Trophoblast cell (in vitro differentiated cells and primary cell): ENCODE results near the gene EFNA2.

Source experiments
- DNase-seq, 2 donors: peaks; one replicate each; pipeline ENCODE4 v3.0.0-alpha.2; 2016
- H2AFZ ChIP-seq: 2 replicates; pipeline ENCODE4 v1.6.1; 2013; ENCODE audit warnings: low read length, moderate library complexity, mild to moderate bottlenecking; ENCODE audit not compliant: insufficient read depth, poor library complexity
- H2AK5ac ChIP-seq: 2 replicates; pipeline ENCODE4 v1.6.1; 2013; ENCODE audit warnings: mild to moderate bottlenecking, low read length
- H2BK120ac ChIP-seq: 2 replicates; pipeline ENCODE4 v1.6.1; 2013; ENCODE audit warnings: low read length, mild to moderate bottlenecking, moderate library complexity; ENCODE audit not compliant: insufficient read depth, poor library complexity
- H2BK12ac ChIP-seq: 2 replicates; pipeline ENCODE4 v1.6.1; 2013; ENCODE audit warnings: mild to moderate bottlenecking, low read length, moderate library complexity
- H2BK5ac ChIP-seq: 2 replicates; pipeline ENCODE4 v1.6.1; 2013; ENCODE audit warnings: low read length, low read depth, moderate library complexity, mild to moderate bottlenecking; ENCODE audit not compliant: poor library complexity
- H3K14ac ChIP-seq: 2 replicates; pipeline ENCODE4 v1.6.1; 2013; ENCODE audit warnings: mild to moderate bottlenecking, low read length
- H3K18ac ChIP-seq: 2 replicates; pipeline ENCODE4 v1.6.1; 2013; ENCODE audit warnings: mild to moderate bottlenecking, low read length
- H3K23ac ChIP-seq: 2 replicates; pipeline ENCODE4 v1.6.1; 2013; ENCODE audit warnings: low read length
- H3K27ac ChIP-seq: 2 replicates; pipeline ENCODE4 v1.5.1; 2013; ENCODE audit warnings: low read depth, mild to moderate bottlenecking, inconsistent platforms, low read length, moderate library complexity
- H3K27me3 ChIP-seq: 2 replicates; pipeline ENCODE4 v1.6.1; 2013; ENCODE audit warnings: inconsistent platforms, mild to moderate bottlenecking, low read length, moderate library complexity; ENCODE audit not compliant: insufficient read depth
- H3K36me3 ChIP-seq, 2 experiments: 1 replicate in 1 of 2; 2 replicates in 1 of 2; pipeline ENCODE4 v1.6.1; 2013; ENCODE audit warnings: low read length in 2 of 2, mild to moderate bottlenecking in 2 of 2, moderate library complexity in 1 of 2; ENCODE audit not compliant: insufficient read depth in 2 of 2, control insufficient read depth in 1 of 2
- H3K4ac ChIP-seq: 2 replicates; pipeline ENCODE4 v1.6.1; 2013; ENCODE audit warnings: low read depth, mild to moderate bottlenecking, low read length, moderate library complexity
- H3K4me1 ChIP-seq, 2 experiments: 1 replicate in 1 of 2; 2 replicates in 1 of 2; pipeline ENCODE4 v1.6.1; 2013; ENCODE audit warnings: low read length in 2 of 2, mild to moderate bottlenecking in 2 of 2, moderate library complexity in 1 of 2; ENCODE audit not compliant: insufficient read depth in 2 of 2, control insufficient read depth in 1 of 2
- H3K4me2 ChIP-seq: 2 replicates; pipeline ENCODE4 v1.6.1; 2013; ENCODE audit warnings: inconsistent platforms, mild to moderate bottlenecking, low read length, moderate library complexity
- H3K4me3 ChIP-seq: 2 replicates; pipeline ENCODE4 v1.5.1; 2013; ENCODE audit warnings: mild to moderate bottlenecking, low read depth, low read length, inconsistent platforms
- H3K79me1 ChIP-seq: one replicate; pipeline ENCODE4 v1.6.1; 2013; ENCODE audit warnings: low read length
- H3K79me2 ChIP-seq: 2 replicates; pipeline ENCODE4 v1.6.1; 2013; ENCODE audit warnings: low read length, mild to moderate bottlenecking; ENCODE audit not compliant: control insufficient read depth, insufficient read depth, poor library complexity
- H3K9ac ChIP-seq: 2 replicates; pipeline ENCODE4 v1.6.1; 2013; ENCODE audit warnings: mild to moderate bottlenecking, low read length
- H3K9me3 ChIP-seq: 2 replicates; pipeline ENCODE4 v1.6.1; 2013; ENCODE audit warnings: low read depth, mild to moderate bottlenecking, control low read depth, inconsistent platforms, low read length; ENCODE audit not compliant: insufficient read depth
- H4K12ac ChIP-seq: 2 replicates; pipeline ENCODE4 v1.6.1; 2013; ENCODE audit warnings: low read depth, mild to moderate bottlenecking, low read length, moderate library complexity
- H4K8ac ChIP-seq: 2 replicates; pipeline ENCODE4 v1.6.1; 2013; ENCODE audit warnings: low read depth, mild to moderate bottlenecking, low read length, moderate library complexity
- H4K91ac ChIP-seq: one replicate; pipeline ENCODE4 v1.6.1; 2013; ENCODE audit warnings: low read depth, mild to moderate bottlenecking, low read length, moderate library complexity
- WGBS: extraction: QIAGEN DNeasy Blood & Tissue Kit; methylation state at CpG from one replicate; pipeline ENCODE4 v1.1.7; 2013; ENCODE audit warnings: missing lambda C conversion rate; ENCODE audit not compliant: insufficient read length, insufficient coverage; ENCODE audit errors: extremely low coverage; 5-methylcytosine and 5-hydroxymethylcytosine counted together

The EFNA2 gene

GRCh38 chr19:1289686-1290025, 4.0 kb downstream of the EFNA2 start:
- Histone ChIP-seq H3K4me1 (peaks cover 0 to 6% of the 10 kb centered on the region in 2 experiments), H3K79me1 (no peaks in the 10 kb centered on the region), H2AK5ac (no peak overlapping the region), H3K9me3 (no peaks in the 10 kb centered on the region), H2BK12ac (no peak overlapping the region), H3K79me2 (no peaks in the 10 kb centered on the region), H3K4ac (no peak overlapping the region), H2BK5ac (no peak overlapping the region), H3K23ac (no peak overlapping the region), H3K9ac (no peak overlapping the region), H3K4me2 (no peak overlapping the region), H2AFZ (no peak overlapping the region), H3K27me3 (peaks cover 7% of the 10 kb centered on the region), H3K27ac (no peak overlapping the region), H4K12ac (no peak overlapping the region), H3K18ac (no peak overlapping the region), H3K4me3 (no peak overlapping the region), H2BK120ac (no peak overlapping the region), H3K36me3 (no peaks in the 10 kb centered on the region), H4K91ac (no peak overlapping the region), H3K14ac (no peak overlapping the region), H4K8ac (no peak overlapping the region)
- no CpG with 5 or more reads among the region's 19 CpGs for WGBS
- DNase-seq = no peak

GRCh38 chr19:1290196-1290702, 4.6 kb downstream of the EFNA2 start:
- no peak overlapping the region for H3K9ac ChIP-seq
- H3K36me3 ChIP-seq = no peaks in the 10 kb centered on the region
- H3K27me3 ChIP-seq = peaks cover 7% of the 10 kb centered on the region
- H2BK12ac ChIP-seq = no peak overlapping the region
- no peak overlapping the region for H3K27ac ChIP-seq
- no peak for DNase-seq
- H2BK120ac ChIP-seq = no peak overlapping the region
- no peak overlapping the region for H4K8ac ChIP-seq
- no peak overlapping the region for H4K12ac ChIP-seq
- no peak overlapping the region for H2BK5ac ChIP-seq
- no CpG with 5 or more reads among the region's 24 CpGs for WGBS
- H3K18ac ChIP-seq = no peak overlapping the region
- peaks cover 0 to 6% of the 10 kb centered on the region in 2 experiments for H3K4me1 ChIP-seq
- H3K4ac ChIP-seq = no peak overlapping the region
- no peak overlapping the region for H2AK5ac ChIP-seq
- H3K23ac ChIP-seq = no peak overlapping the region
- no peak overlapping the region for H2AFZ ChIP-seq
- no peaks in the 10 kb centered on the region for H3K9me3 ChIP-seq
- no peak overlapping the region for H4K91ac ChIP-seq
- no peaks in the 10 kb centered on the region for H3K79me1 ChIP-seq
- H3K4me2 ChIP-seq = no peak overlapping the region
- no peak overlapping the region for H3K14ac ChIP-seq
- no peaks in the 10 kb centered on the region for H3K79me2 ChIP-seq
- H3K4me3 ChIP-seq = no peak overlapping the region

- no peak overlapping the region for H4K12ac ChIP-seq
- H2AFZ ChIP-seq = no peak overlapping the region
- H2AK5ac ChIP-seq = no peak overlapping the region
- no peaks in the 10 kb centered on the region for H3K36me3 ChIP-seq
- no peak overlapping the region for H4K91ac ChIP-seq
- H3K9ac ChIP-seq = no peak overlapping the region
- no peak overlapping the region for H3K14ac ChIP-seq
- H2BK120ac ChIP-seq = no peak overlapping the region
- H3K4me1 ChIP-seq = peaks cover 0 to 9% of the 10 kb centered on the region in 2 experiments
- no peak overlapping the region for H3K23ac ChIP-seq
- H3K18ac ChIP-seq = no peak overlapping the region
- no peak overlapping the region for H4K8ac ChIP-seq
- no peak overlapping the region for H3K4ac ChIP-seq
- H3K4me3 ChIP-seq = no peak overlapping the region
- peaks cover 5% of the 10 kb centered on the region for H3K27me3 ChIP-seq
- no peak for DNase-seq
- no peak overlapping the region for H3K4me2 ChIP-seq
- H3K9me3 ChIP-seq = no peaks in the 10 kb centered on the region
- H3K79me1 ChIP-seq = no peaks in the 10 kb centered on the region
- no peaks in the 10 kb centered on the region for H3K79me2 ChIP-seq
- H2BK12ac ChIP-seq = no peak overlapping the region
- H2BK5ac ChIP-seq = no peak overlapping the region
- no peak overlapping the region for H3K27ac ChIP-seq
- no CpG with 5 or more reads among the region's 40 CpGs for WGBS
Observed at GRCh38 chr19:1290703-1291651, 5.3 kb downstream of the EFNA2 start.

- Histone ChIP-seq H3K4me1 (peaks cover 0 to 3% of the 10 kb centered on the region in 2 experiments), H3K4ac (no peak overlapping the region), H3K27ac (no peak overlapping the region), H2AK5ac (no peak overlapping the region), H2BK12ac (no peak overlapping the region), H3K79me1 (no peaks in the 10 kb centered on the region), H3K4me3 (no peak overlapping the region), H3K14ac (no peak overlapping the region), H4K8ac (no peak overlapping the region), H2BK5ac (no peak overlapping the region), H2AFZ (no peak overlapping the region), H3K27me3 (no peaks in the 10 kb centered on the region), H3K9ac (no peak overlapping the region), H3K23ac (no peak overlapping the region), H4K91ac (no peak overlapping the region), H4K12ac (no peak overlapping the region), H3K79me2 (no peaks in the 10 kb centered on the region), H3K4me2 (no peak overlapping the region), H3K36me3 (no peaks in the 10 kb centered on the region), H3K9me3 (no peaks in the 10 kb centered on the region), H3K18ac (no peak overlapping the region), H2BK120ac (no peak overlapping the region)
- no CpG with 5 or more reads among the region's 25 CpGs for WGBS
- DNase-seq = no peak
Observed at GRCh38 chr19:1291761-1292418, 6.2 kb downstream of the EFNA2 start.
